Sigmoid colon (tissue), 7 donors: ENCODE measurements around the gene CHEK1. TPM values are rescaled to one million over a fixed set of nuclear protein-coding genes. Genes with fewer than 3 reads are reported as not detected.
A peak's percentile ranks its signal among the peaks of the same experiment; 100 is the strongest.
"Not testable (repeated sequence)": the region's sequence is repeated elsewhere in the genome, so short reads cannot be mapped to it uniquely, and the experiment has no call there.

Experiments used
- DNase-seq: peaks from one replicate; pipeline ENCODE4 v3.0.0-alpha.2; 2019
- H3K27ac ChIP-seq, 4 donors: fragments of 200-600 bp; sonication (generic); one replicate each; pipeline ENCODE4 v1.5.1; 2016 to 2019; ENCODE audit warnings: mild to moderate bottlenecking in 1 of 4
- H3K27me3 ChIP-seq, 3 donors: fragments of 200-600 bp; sonication (generic); one replicate each; pipeline ENCODE4 v1.5.1; 2019; ENCODE audit warnings: mild to moderate bottlenecking in 1 of 3
- H3K36me3 ChIP-seq, 4 donors: fragments of 200-600 bp; sonication (generic); one replicate each; pipeline ENCODE4 v1.5.1; 2016 to 2019
- H3K4me1 ChIP-seq, 4 donors: fragments of 200-600 bp; sonication (generic); one replicate each; pipeline ENCODE4 v1.5.1; 2017 to 2019
- H3K4me3 ChIP-seq, 4 donors: fragments of 200-600 bp; sonication (generic); one replicate each; pipeline ENCODE4 v1.5.1; 2017 to 2019; ENCODE audit warnings: mild to moderate bottlenecking in 2 of 4, moderate library complexity in 1 of 4
- H3K9me3 ChIP-seq, 4 donors: fragments of 200-600 bp in 3 of 4; sonication (generic) in 3 of 4; one replicate each; pipeline versions ENCODE4 v1.5.1 to v1.6.1; 2013 to 2019
- CTCF ChIP-seq, 4 experiments: fragments of 450-650 bp in 3 of 4; fragments of 200-600 bp in 1 of 4; IDR thresholded peaks; one replicate each; pipeline ENCODE4 v1.5.1; 2016 to 2019; ENCODE audit warnings: antibody characterized with exemption in 4 of 4, mild to moderate bottlenecking in 3 of 4, moderate library complexity in 2 of 4
- EP300 ChIP-seq, 4 donors: sonication (generic); formaldehyde crosslinking; IDR thresholded peaks; one replicate each; pipeline ENCODE4 v1.6.1; 2017; ENCODE audit warnings: antibody characterized with exemption in 4 of 4
- POLR2A ChIP-seq, 2 donors: fragments of 450-650 bp; IDR thresholded peaks; one replicate each; pipeline ENCODE4 v1.6.1; 2016; ENCODE audit warnings: antibody characterized with exemption in 2 of 2, mild to moderate bottlenecking in 2 of 2, moderate library complexity in 2 of 2
- POLR2AphosphoS5 ChIP-seq, 4 donors: sonication (generic); formaldehyde crosslinking; IDR thresholded peaks; one replicate each; pipeline ENCODE4 v1.6.1; 2017; ENCODE audit warnings: antibody characterized with exemption in 4 of 4
- WGBS, 2 donors: extraction: QIAGEN DNeasy Blood & Tissue Kit; methylation state at CpG; one replicate each; pipeline ENCODE4 v1.1.7; 2013; 5-methylcytosine and 5-hydroxymethylcytosine counted together
- intact Hi-C: fragments of 100-400 bp; cut with DNase I; formaldehyde crosslinking; loops from one replicate; pipeline ENCODE4 v1.15.1; 2023
- polyA plus RNA-seq, 3 donors: library from polyadenylated mRNA; stranded (reverse); fragments of 200-250 nt; gene quantifications; one replicate each; pipeline ENCODE4 v1.2.3, GENCODE V29; 2013
- total RNA-seq, 4 donors: library from RNA; depleted of rRNA; stranded (reverse); fragments of >200 nt; gene quantifications; one replicate each; pipeline ENCODE4 v1.1.0, GENCODE V29; 2016
- donor health status: healthy with polysubstance abuse.
- donor health status: Bipolar disorder and iron deficiency.
- donor health status: healthy.

Gene CHEK1
- total RNA-seq (10 to 100 TPM in 1 of 4 donors, 1 to 10 TPM in 3; 2.5 to 12.9 (median 7.2) TPM), polyA plus RNA-seq (10 to 100 TPM in 1 of 3 donors, 1 to 10 TPM in 2; 4.4 to 18.6 (median 8.4) TPM)

GRCh38 chr11:125624756-125625213 lies at the start of gene CHEK1:
CHEK1 (plus strand) TSS chr11:125625163; CDS start chr11:125626769, 1,606 bp downstream.
- TF ChIP-seq POLR2AphosphoS5 (IDR thresholded peaks at IDR 0.05) (no peak), CTCF (IDR thresholded peaks at IDR 0.05) (no peak), EP300 (IDR thresholded peaks at IDR 0.05) (no peak), POLR2A (IDR thresholded peaks at IDR 0.05) (no peak)
- DNase-seq, result no peak
- intact Hi-C loops, result loop anchor here (2.0 to 10.0 kb wide), 4 partner anchors 32 to 263 kb away; partner anchors contain the start of genes FEZ1, HYLS1 and STT3A

GRCh38 chr11:125577181-125577580 lies 47.8 kb upstream of the CHEK1 start:
- H3K4me1 ChIP-seq, H3K27ac ChIP-seq, H3K4me3 ChIP-seq, DNase-seq, H3K27me3 ChIP-seq, H3K9me3 ChIP-seq: not testable (repeated sequence)
- intact Hi-C loops, result loop anchor here (10.0 kb wide), 1 partner anchor 48 kb away; the partner anchor contains the start of gene CHEK1
- 94 to 96% methylated on average over 14 of the region's 14 CpGs for WGBS, 2 donors
- H3K36me3 ChIP-seq, result peaks cover 52 to 100% (median 65%) of the 10 kb centered on the region in 4 donors

More at GRCh38 chr11:125624756-125625213, at the start of gene CHEK1:
- H3K36me3 ChIP-seq, result peaks cover 8 to 27% (median 11%) of the 10 kb centered on the region in 4 donors
- no peaks in the 10 kb centered on the region for H3K9me3 ChIP-seq
- H3K27ac ChIP-seq, result peak within 1 kb of the TSS; percentile 86 to 96 (median 94)
- H3K27me3 ChIP-seq, result no peaks in the 10 kb centered on the region
- 43 to 61% methylated on average over 9 of the region's 9 CpGs for WGBS, 2 donors
- peaks cover 0 to 45% (median 21%) of the 10 kb centered on the region in 4 donors for H3K4me1 ChIP-seq
- H3K4me3 ChIP-seq, result peak within 1 kb of the TSS; percentile 64 to 69 (median 67)

GRCh38 chr11:125578783-125579182 lies 46.2 kb upstream of the CHEK1 start:
- Histone ChIP-seq H3K27me3 (no peaks in the 10 kb centered on the region), H3K4me1 (no peaks in the 10 kb centered on the region), H3K4me3 (no peak overlapping the region), H3K9me3 (no peaks in the 10 kb centered on the region), H3K27ac (no peak overlapping the region), H3K36me3 (peaks cover 54 to 100% (median 70%) of the 10 kb centered on the region in 4 donors)
- intact Hi-C loops, result loop anchor here (10.0 kb wide), 1 partner anchor 46 kb away; the partner anchor contains the start of gene CHEK1
- no peak for TF ChIP-seq POLR2AphosphoS5 (IDR thresholded peaks at IDR 0.05)
- TF ChIP-seq CTCF (IDR thresholded peaks at IDR 0.05), result no peak
- TF ChIP-seq EP300 (IDR thresholded peaks at IDR 0.05), result no peak
- no peak for TF ChIP-seq POLR2A (IDR thresholded peaks at IDR 0.05)
- no peak for DNase-seq
- WGBS, 2 donors, result 98 to 99% methylated on average over 2 of the region's 2 CpGs

GRCh38 chr11:125579811-125580210 lies 45.2 kb upstream of the CHEK1 start:
- H3K4me3 ChIP-seq, result no peak overlapping the region
- intact Hi-C loops, result loop anchor here (10.0 kb wide), 1 partner anchor 45 kb away; the partner anchor contains the start of gene CHEK1
- TF ChIP-seq EP300 (IDR thresholded peaks at IDR 0.05), result no peak
- no peak for TF ChIP-seq POLR2AphosphoS5 (IDR thresholded peaks at IDR 0.05)
- TF ChIP-seq CTCF (IDR thresholded peaks at IDR 0.05), result no peak
- TF ChIP-seq POLR2A (IDR thresholded peaks at IDR 0.05), result no peak
- no peaks in the 10 kb centered on the region for H3K4me1 ChIP-seq
- no peaks in the 10 kb centered on the region for H3K27me3 ChIP-seq
- H3K9me3 ChIP-seq, result no peaks in the 10 kb centered on the region
- H3K27ac ChIP-seq, result no peak overlapping the region
- peaks cover 54 to 100% (median 63%) of the 10 kb centered on the region in 4 donors for H3K36me3 ChIP-seq
- 94 to 96% methylated on average over 5 of the region's 5 CpGs for WGBS, 2 donors
- no peak for DNase-seq

- no peak overlapping the region for H3K4me3 ChIP-seq
- TF ChIP-seq POLR2A (IDR thresholded peaks at IDR 0.05) (no peak), CTCF (IDR thresholded peaks at IDR 0.05) (no peak), POLR2AphosphoS5 (IDR thresholded peaks at IDR 0.05) (no peak), EP300 (IDR thresholded peaks at IDR 0.05) (no peak)
- H3K9me3 ChIP-seq, result no peaks in the 10 kb centered on the region
- H3K4me1 ChIP-seq, result no peaks in the 10 kb centered on the region
- WGBS, 2 donors, result 97% methylated on average over 11 of the region's 11 CpGs
- peaks cover 27 to 69% (median 38%) of the 10 kb centered on the region in 4 donors for H3K36me3 ChIP-seq
- intact Hi-C loops, result no loop called here
- no peak overlapping the region for H3K27ac ChIP-seq
- no peak for DNase-seq
- no peaks in the 10 kb centered on the region for H3K27me3 ChIP-seq
Observed at GRCh38 chr11:125583496-125583895, 41.5 kb upstream of the CHEK1 start.
